Activated CD4-positive, alpha-beta T cell treated with anti-CD3 and anti-CD28 coated beads, Interleukin-2, Interleukin-4, amounts not matched to agents 100 ng/mL and 50 ng/mL, durations not matched to agents 16 hours and 8 hours (primary cell): ENCODE measurements around the gene ATP2A2.
"Not testable (repeated sequence)": the region's sequence is repeated elsewhere in the genome, so short reads cannot be mapped to it uniquely, and the experiment has no call there.

Experiments
- DNase-seq: peaks from one replicate; pipeline ENCODE4 v3.0.0-alpha.2; 2020; ENCODE audit warnings: low spot score

Gene ATP2A2

GRCh38 chr12:110369992-110370391, 88.9 kb downstream of the ATP2A2 start:
- no peak for DNase-seq

- no peak for DNase-seq
Observed at GRCh38 chr12:110370732-110371231, 89.7 kb downstream of the ATP2A2 start.

GRCh38 chr12:110371408-110372055, 90.5 kb downstream of the ATP2A2 start:
- DNase-seq, result no peak

DNA sequence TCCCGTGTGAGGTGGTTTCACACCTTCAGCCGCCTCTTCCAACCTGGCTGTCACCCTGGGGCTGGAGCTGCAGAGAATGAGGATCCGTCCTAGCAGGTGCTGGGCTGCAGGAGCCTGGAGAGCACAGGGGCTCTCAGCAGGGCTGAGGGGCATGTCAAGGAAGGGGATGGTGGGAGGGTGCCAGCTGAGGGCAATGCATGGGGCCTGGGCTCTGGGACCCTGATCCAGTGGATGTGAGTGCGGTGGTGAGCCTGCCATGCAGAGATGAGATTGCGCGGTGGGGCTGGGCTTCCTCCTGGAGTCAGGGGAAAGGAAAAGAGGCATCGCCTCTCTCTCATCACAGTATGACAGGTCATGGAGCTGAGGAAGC, 91.0 kb downstream of the ATP2A2 start:
- DNase-seq, result no peak

DNA sequence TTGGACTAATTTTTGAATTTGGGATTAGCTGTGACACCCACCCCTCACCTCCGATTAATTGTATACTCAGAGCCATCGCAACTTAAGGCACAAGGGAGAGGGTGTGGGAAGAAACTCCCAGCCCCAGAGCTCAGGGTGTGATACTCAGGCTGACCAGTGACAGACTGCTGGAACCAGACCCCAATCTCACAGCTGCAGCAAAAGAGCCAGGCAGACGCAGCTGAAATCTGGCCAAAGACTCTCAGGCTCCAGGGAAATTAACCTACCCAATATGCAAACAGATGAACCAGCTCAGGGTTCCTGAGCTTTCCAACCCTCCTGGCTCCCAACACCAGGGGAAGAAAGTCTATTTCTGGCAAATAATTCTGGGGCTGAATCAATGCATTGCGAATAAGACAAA, 92.0 kb downstream of the ATP2A2 start:
- no peak for DNase-seq

- no peak for DNase-seq
Observed at GRCh38 chr12:110373425-110373824, 92.4 kb downstream of the ATP2A2 start.

GRCh38 chr12:110373962-110374611, 93.0 kb downstream of the ATP2A2 start:
- DNase-seq, result no peak

DNA sequence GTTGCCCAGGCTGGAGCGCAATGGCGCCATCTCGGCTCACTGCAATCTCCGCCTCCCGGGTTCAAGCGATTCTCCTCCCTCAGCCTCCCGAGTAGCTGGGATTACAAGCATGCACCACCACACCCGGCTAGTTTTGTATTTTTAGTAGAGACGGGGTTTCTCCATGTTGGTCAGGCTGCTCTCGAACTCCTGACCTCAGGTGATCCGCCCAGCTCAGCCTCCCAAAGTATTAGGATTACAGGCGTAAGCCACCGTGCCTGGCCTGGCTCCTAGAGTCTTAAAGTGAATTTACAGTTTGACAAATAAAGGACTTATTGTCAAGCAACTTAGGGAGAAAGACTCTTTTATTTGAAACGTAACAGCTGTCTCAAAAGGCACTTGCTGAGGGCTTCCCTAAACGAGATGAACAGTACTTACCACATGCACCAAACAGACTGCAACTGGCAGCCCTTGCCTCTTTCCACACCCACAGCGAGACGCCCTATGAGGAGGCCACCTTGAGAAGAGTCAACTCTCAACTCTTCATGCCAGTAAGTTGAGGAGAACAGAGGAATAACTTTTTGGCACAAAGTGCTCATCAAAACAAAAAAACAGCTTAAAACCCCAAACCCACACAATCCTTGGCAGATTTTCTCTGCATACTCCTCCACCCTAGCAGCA, 97.2 kb downstream of the ATP2A2 start:
- DNase-seq, result not testable (repeated sequence)

GRCh38 chr12:110379197-110379596, 98.2 kb downstream of the ATP2A2 start:
- DNase-seq, result no peak

GRCh38 chr12:110379631-110380030, 98.6 kb downstream of the ATP2A2 start:
- DNase-seq, result no peak

GRCh38 chr12:110382683-110383082, 101.6 kb downstream of the ATP2A2 start:
- DNase-seq, result peak; percentile 43
